COLO829 (cell line): ENCODE data around the gene MAGI3.
"Not testable (repeated sequence)": the region's sequence is repeated elsewhere in the genome, so short reads cannot be mapped to it uniquely, and the experiment has no call there.

Source experiments
- DNase-seq: peaks from one replicate; pipeline ENCODE4 v3.0.0; 2012; ENCODE audit warnings: low spot score

The MAGI3 gene

GRCh38 chr1:113399062-113399583 is 8.8 kb downstream of the MAGI3 start:
- DNase-seq: no peak

DNA sequence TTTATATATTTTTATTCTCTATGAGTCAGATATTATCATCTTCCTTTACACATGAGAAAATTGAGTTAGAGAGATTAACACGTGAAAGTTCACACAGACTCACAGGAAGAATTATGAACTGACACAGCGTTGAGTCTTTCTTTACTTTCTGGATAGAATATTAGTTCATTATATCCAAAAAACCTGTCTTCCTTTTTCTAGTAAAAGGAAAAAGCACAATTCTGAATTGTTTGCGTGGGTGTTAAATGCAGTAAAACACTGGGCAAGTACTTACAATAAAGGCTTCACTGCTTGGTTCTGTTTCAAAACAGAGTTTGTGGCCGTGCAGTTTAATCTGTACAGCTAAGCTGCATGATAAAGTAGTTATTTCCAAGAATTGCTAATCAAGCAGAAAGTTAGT is 10.8 kb downstream of the MAGI3 start:
- DNase-seq: no peak

GRCh38 chr1:113401728-113402127 is 11.4 kb downstream of the MAGI3 start:
- DNase-seq: no peak

GRCh38 chr1:113403065-113403464 is 12.8 kb downstream of the MAGI3 start:
- DNase-seq: no peak

DNA sequence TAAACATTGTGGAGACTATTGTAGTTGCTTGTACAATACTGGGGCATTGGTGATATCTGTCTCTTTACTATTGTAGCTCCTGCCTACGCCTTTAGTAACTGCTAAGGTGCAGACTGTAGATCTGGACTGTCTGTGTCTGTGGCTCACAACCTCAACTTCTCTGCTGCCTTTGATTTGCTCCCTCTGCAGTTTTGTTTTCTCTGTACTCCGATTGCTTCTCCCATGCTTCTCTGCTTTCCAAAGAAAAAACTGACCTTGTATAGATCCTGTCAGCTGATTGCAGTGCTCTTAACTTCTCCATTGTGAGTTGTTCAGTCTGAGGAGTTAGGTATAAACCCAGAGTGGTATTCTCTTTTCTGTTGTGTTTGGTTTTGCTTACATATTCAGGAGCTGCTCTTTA is 15.3 kb downstream of the MAGI3 start:
- DNase-seq: no peak

DNA sequence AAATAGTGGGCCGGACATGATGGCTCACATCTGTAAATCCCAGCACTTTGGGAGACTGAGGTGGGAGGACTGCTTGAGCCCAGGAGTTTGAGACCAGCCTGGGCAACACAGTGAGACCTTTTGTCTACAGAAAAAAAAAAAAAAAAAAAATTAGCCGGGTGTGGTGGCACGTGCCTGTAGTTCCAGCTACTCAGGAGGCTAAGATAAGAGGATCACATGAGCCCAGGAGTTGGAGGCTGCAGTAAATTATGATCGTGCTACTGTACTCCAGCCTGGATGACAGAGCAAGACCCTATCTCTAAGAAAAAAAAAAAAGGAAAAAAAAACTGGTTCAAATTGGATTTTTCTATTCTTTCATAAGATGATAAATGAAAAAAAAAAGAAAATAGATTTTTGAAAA is 15.8 kb downstream of the MAGI3 start:
- DNase-seq: not testable (repeated sequence)

GRCh38 chr1:113409363-113409762 is 19.0 kb downstream of the MAGI3 start:
- no peak for DNase-seq

- not testable (repeated sequence) for DNase-seq
These were observed 21.7 kb downstream of the MAGI3 start for GRCh38 chr1:113412020-113412419.

- no peak for DNase-seq
These were observed 25.2 kb downstream of the MAGI3 start for GRCh38 chr1:113415310-113416070.

GRCh38 chr1:113416071-113416470 is 25.8 kb downstream of the MAGI3 start:
- DNase-seq: not testable (repeated sequence)

DNA sequence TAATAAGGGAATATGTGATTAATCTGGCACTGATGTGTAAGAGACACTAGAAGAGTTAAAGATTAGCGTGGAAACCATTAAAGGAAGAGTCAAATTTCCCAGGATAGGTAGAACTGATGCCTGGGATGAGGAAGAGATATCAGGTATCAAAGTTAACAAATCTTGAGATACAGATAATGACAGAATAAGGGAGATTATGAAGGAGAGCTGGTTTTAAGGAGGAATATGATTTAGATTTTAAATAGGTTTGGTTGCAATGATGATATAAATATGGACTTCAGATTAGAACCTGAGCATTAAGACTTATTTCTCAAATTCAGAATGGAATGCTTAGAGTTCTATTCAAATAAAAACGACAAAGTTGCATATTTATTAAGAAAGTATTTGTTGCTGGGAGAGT is 26.2 kb downstream of the MAGI3 start:
- no peak for DNase-seq

DNA sequence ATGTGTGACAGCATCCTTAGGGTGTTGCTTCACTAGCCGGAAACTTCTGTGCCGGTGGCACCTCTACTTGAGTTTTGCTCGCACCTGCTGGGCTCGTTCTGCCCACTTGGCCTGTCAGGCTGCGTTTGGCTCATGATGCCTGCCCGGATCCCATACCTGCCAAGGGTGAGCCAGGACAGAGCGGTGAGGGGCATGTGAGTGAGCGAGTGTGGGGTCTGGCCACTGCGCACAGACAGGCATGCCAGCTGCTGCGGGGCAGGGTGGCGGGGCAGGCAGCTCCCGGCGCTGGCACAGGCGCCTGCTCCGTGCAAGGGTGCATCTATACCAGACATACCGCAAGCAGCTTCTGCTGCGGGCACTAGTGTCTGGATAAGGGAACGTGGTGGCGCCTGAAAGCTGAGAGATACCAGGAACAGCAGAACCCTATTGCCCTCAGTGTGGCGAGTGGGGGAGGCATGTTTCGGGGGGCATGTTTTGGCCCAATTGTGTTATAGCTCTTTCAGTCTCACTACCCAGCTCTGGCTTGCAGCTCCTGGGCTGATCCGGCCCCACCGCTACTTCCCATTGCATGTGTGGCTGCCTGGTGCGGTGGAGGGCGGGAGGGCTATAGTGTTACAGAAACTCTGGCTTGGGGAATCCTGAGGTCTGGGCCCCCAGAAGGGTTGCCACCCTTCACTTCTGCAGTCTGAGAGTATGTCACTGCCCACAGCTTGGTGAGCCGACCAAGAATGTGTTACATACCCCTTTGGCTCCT is 32.2 kb downstream of the MAGI3 start:
- no peak for DNase-seq

DNA sequence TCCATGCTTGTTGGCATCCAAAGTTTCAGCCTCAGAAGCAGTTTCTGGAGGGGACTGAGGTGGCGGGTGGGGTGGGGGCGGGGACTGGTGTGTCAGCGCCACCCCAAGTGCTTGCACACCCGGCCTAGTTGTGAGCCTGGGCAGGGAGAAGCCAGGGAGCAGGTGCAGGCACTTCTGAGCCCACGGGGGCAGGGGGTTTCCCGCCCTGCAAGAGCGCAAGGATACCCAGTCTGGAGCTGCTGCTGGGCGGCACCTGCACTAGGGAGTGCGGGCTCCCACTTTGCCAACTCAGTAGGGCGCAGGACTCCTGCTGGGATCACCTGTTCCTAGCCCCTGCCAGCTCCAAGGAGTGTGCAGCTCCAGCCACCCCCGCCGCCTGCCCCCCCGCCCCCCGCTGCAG is 33.5 kb downstream of the MAGI3 start:
- DNase-seq: no peak

- no peak for DNase-seq
These were observed 39.3 kb downstream of the MAGI3 start for GRCh38 chr1:113429461-113430153.

DNA sequence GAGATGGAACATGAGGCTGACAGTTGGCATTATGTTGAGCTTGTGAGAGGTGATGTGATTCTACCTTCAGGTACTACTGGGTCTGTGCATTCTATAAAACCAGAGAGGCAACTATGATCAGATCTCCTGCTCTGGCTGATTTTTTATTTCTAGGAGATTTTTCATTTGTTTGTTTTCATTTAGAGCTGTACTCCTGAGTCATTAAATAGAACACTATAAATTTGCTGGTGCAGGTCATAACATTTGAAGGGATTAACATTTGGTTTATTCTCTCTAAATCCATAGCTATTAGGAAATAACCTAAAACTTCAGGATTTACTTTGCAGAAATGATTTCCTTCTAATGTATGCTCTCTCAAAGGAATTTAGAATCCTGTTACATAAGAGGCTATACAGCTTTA is 42.9 kb downstream of the MAGI3 start:
- DNase-seq: no peak

DNA sequence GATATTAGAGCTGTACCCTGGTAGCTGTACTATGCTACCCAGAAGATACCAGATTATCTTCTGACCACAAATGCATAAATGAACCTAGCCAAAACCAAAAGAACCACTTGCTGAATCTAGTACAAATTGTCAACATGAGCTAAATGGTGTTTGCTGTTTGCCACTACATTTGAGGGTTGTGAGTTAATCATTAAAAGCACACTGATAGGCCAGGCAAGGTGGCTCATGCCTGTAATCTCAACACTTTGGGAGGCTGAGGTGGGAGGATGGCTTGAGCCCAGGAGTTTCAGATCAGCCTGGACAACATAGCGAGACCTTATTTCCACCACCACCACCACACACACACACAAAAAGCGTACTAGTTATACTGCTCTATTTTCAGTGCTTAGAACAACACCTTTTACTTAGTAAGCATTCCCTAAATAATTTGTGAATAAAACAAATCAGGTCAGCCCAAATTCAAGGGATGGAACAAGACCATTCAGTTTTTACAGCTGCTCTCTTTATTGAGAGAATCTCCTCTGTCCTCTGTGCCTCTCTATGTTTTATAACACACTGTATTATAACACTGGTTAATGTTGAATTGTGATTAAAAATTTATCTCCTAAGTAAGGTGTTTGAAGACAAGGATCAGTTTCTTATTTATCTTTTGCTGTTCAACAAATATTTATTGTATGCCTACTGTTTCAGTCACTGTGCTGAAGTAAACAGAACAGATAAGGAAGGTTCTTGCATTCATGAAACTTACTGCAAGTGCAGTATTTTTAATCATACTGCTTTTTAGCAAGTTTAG is 44.0 kb downstream of the MAGI3 start:
- DNase-seq: no peak

DNA sequence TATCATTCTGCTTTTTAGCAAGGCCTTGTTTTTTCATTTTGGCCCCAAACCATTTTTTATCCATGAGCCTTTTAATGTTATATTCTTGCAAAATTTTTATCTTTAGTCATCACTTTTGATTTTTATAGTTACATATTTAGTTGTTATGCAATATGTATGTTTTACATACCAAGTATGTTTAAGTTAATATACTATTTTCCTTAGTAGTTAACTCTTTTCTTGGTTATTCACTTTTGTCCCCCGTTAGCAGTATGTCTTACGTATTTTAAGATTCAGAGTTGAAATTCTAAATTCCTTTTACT is 44.5 kb downstream of the MAGI3 start:
- DNase-seq: no peak

DNA sequence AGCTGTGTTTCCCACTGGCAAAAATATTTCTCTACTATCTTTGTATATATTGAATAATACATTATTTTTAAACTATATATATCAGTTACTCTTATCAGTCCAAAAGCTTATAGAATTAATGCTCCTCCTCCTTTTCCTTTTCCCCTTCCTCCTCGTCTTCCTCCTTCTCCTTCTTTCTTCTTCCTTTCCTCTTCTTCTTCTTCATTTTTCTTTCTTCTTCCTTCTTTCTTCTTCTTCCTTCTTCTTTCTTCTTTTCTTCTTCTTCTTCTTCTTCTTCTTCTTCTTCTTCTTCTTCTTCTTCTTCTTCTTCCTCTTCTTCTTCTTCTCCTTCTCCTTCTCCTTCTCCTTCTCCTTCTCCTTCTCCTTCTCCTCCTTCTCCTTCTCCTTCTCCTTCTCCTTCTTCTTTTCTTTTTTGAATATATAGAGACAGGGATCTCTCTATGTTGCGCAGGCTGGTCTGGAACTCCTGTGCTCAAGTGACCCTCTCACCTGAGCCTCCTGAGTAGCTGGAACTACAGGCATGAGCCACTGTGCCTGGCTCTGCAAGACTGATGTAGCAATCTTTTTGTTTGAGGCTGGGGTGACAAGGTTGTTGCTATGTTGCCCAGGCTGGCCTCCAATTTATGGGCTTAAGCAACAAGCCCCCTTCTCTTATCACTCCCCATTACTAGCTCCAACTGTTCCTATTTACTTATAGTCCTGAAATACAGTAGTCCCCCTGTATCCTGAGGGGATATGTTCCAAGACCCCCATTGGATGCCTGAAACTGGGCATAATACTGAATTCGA is 47.4 kb downstream of the MAGI3 start:
- DNase-seq: no peak

DNA sequence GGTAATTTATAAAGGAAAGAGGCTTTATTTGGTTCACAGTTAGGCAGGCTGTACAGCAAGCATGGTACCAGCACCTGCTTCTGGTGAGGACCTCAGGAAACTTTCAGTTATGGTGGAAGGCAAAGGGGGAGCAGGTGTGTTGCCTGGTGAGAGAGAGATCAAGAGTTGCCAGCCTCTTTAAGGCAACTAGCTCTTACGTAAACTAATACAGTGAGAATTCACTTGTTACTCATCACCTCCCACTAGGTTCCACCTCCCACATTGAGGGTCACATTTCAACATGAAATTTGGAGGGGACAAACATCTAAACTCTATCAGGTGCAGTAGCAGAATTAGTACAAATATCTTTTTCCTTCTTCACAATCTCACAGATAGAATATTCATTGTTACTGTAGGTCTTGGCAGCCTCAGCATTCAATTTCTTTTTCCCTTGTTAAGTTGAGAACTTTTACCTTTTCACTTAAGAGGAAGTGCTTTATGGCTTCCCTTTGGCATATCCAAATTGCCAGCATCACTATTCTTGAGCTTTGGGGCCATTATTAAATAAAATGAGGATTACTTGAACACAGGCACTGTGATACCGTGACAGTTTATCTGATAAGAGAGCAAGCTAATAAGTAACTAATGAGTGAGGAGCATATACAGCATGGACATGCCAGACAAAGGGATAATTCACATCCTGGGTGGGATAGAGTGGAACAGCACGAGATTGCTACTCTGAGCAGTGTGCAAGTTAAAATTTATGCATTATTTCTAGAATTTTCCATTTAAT is 48.4 kb downstream of the MAGI3 start:
- no peak for DNase-seq

DNA sequence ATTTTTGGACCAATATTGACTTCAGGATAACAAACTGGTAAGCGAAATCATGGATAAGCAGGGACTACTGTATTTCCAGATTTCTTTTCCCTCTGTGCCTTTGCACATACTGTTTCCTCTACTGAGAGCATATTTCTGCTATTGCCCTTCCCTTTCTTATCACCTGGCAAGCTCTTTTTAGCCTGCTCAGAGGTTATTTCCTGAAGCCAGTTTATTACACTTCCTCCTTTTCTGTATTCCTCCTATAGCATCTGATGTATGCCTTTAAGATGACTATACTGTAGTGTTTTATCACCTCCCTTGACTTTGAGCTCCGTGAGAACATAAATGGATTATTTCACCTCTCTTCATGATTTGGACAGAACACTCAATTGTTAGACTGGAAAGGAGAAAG is 49.0 kb downstream of the MAGI3 start:
- DNase-seq: no peak

- no peak for DNase-seq
These were observed 51.8 kb downstream of the MAGI3 start for GRCh38 chr1:113442131-113442530.
